B cell (primary cell): ENCODE data around the gene PAPOLB.
"Not testable (repeated sequence)": the region's sequence is repeated elsewhere in the genome, so short reads cannot be mapped to it uniquely, and the experiment has no call there.

Source experiments
- CTCF ChIP-seq: fragments of 200-600 bp; IDR thresholded peaks from one replicate; pipeline ENCODE4 v1.8.0; 2022; ENCODE audit warnings: antibody characterized with exemption, mild to moderate bottlenecking
- EZH2 ChIP-seq: IDR thresholded peaks from 2 replicates; pipeline ENCODE4 v1.6.1; 2012; ENCODE audit warnings: borderline replicate concordance, low read depth, mild to moderate bottlenecking, moderate library complexity, low read length; ENCODE audit not compliant: insufficient read depth, poor library complexity, severe bottlenecking

- not testable (repeated sequence) for TF ChIP-seq EZH2, CTCF
Observed at GRCh38 chr7:4891522-4891921, 29.7 kb upstream of the PAPOLB start.
